ENCODE results near the gene ESRRB. TPM values are rescaled to one million over a fixed set of nuclear protein-coding genes. Genes with fewer than 3 reads are reported as not detected.

The ESRRB gene
- total RNA-seq, 1 donor from 2014 or later, result 0.25 TPM

DNA sequence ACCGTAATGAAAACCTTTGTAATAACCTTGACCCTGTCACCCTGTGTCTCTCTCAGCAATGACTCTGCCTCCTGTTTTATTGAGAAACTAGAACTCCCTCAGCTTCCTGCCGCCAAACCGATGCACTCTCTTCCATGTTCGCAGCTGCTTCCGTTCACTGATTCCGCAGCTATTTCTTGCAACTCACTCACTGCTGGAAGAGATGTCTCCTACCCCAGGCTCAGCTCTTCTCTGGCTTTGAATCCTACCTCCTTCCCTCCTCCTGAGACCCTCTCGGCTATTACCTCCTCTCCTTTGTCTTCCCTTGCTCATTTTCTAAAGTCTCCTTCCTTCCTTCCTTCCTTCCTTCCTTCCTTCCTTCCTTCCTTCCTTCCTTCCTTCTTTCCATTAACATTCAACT, 71.0 kb downstream of the ESRRB start:
- intact Hi-C loops (cut with micrococcal nuclease), result no loop called here

DNA sequence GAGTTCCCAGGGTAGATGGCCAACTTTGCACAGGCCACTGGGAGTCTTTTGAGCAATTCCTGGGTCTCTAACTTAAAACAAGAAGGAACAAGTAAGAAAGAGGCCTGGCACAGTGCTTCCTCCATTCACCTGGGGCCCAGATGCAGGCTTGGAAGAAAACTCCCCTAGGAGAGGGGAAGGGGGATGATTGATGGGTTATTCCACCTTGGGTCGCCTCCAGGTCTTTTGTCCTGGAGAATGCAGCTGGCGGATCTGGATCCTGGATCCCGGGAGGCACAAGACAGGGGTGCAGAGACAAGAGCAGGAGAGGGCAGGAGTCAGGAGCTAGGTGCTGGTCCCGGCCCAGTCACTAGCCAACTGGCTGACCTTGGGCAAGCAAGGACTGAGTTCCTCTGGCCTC, 74.5 kb downstream of the ESRRB start:
- intact Hi-C loops (cut with micrococcal nuclease), result no loop called here

DNA sequence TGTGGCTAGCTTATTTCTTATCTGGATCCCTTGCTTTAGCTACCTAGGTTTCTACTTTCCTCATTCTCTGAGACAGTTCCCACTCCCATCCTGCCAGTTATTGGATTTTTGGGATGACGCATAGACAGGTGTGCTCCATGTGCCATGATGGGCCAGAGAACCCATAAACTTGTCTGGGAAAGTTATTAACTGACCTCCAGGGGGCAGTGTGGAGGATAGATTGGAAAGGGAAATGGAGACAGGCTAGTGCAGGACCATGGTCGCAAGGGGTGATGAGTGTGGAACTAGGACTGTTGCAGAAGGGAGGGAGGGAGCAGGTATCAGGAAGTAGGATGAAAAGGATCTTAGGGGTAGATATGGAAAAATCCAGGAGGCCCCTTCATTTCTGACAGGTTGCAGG, 80.3 kb downstream of the ESRRB start:
- intact Hi-C loops (cut with micrococcal nuclease), result loop anchor here (5.0 kb wide), 1 partner anchor 191 kb away; no protein-coding TSS in a partner anchor

DNA sequence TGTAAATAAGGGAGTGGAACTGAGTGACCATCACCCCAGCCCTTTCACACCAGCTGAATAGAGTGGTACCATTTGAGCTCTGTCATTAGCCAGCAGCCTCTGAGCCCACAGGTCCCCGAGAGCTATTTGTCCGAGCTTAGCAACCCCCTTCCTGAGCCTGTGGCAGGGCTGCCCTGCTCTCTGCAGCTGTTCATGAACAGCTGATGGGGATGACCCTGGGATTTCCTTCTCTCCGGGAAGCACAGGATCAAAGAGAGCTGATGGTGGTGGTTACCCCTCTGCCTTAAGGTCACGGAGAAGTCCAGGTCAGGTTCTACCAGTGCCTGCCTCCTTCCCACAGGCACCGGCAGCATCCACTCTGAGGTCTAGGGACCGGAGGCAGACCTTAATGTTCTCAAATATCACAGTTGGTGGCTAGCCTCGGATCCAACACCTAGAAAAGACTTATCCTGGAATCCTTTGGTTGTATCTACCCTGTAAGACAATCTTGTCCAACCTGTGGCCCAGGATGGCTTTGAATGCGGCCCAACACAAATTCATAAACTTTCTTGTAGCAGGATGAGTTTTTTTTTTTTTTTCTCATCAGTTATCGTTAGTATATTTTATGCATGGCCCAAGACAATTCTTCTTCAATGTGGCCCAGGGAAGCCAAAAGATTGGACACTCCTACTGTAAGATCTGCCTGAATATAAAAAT, 81.1 kb downstream of the ESRRB start:
- intact Hi-C loops (cut with micrococcal nuclease), result loop anchor here (5.0 kb wide), 1 partner anchor 190 kb away; no protein-coding TSS in a partner anchor

DNA sequence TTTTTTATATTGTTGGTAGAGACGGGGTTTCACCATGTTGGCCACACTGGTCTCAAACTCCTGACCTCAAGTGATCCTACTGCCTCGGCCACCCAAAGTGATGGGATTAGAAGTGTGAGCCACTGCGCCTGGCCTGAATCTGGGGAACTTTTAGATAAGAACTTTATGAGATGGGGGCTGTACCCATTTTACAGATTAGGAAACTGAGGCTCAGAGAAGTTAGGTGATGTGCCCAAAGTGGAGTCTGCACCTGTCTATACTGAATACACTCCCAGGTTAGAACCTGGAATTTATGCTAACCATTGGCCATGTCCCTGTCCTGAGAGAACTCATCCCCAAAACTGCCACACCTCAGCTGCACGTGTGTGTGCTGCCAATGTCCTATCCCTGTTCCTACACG, 81.9 kb downstream of the ESRRB start:
- intact Hi-C loops (cut with micrococcal nuclease), result loop anchor here (5.0 kb wide), 1 partner anchor 189 kb away; no protein-coding TSS in a partner anchor

DNA sequence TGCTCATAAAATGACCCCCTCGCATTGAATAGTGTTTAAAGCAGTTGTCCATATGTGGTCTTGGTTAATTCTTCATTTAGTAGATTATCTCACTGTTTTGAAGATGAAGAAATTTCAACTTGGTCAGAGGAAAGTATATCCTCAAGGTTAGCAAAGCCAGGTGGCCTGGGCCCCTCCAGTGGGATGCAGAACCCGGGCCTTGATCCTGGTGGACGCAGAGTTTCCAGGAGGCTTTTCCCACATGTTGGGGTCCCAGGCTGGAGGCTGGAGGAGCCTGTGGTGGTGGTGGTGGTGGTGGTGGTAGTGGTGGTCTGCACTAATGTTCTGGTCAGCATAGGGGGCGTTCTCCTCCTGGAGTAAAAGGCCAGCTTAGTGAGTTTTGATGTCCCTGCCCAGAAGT, 85.9 kb downstream of the ESRRB start:
- intact Hi-C loops (cut with micrococcal nuclease), result no loop called here

DNA sequence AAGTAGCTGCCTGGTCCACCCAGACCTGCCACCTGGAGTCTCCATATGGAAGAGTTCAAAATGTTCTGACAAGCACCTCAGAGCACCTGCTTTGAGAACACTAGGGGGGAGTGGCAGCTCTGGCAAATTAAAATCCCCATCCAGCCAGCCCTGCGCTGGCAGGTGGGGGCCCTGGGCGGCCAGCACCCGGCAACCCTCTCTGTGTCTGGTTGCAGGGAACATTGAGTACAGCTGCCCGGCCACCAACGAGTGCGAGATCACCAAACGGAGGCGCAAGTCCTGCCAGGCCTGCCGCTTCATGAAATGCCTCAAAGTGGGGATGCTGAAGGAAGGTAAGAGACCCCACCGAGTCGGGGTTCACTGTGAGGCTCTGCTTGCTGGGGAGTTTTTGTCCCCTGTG, 86.4 kb downstream of the ESRRB start:
- intact Hi-C loops (cut with micrococcal nuclease), result no loop called here

DNA sequence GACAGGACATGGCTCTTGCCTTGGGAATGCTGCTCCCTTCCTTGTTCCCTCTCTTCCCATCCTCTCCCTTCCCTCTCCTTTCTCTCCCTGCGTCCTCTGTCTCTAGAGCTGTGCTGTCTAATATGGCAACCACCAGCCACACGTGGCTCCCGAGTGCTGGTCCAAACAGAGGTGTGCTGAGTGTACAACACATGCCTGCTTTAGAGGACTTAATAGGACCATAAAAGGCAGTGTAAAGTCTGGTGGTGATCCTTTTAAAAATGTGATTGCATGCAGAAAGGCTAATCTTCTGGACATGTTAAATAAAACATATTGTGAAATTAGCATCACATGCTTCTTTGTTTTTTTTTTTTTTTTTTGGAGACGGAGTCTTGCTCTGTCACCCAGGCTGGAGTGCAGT, 87.2 kb downstream of the ESRRB start:
- intact Hi-C loops (cut with micrococcal nuclease), result no loop called here

DNA sequence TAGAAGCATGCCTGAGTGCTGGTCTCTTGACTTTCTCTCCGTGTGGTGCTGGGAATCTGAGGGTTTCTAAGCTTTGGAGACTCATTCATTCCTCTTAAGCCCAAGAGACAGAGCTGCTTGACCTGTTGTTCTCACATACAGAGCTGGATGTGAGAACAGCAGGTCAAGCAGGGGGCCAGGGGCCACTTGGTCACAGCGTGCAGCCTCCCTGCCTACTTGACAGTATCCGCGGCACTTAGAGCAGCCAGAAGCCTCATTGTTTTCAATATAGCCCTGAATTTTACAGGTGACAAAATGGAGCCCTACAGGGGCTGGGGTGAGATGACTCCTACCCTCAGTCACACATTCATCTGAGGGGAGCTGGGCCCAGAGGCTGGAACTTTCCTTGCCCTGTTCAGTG, 88.9 kb downstream of the ESRRB start:
- intact Hi-C loops (cut with micrococcal nuclease), result no loop called here

DNA sequence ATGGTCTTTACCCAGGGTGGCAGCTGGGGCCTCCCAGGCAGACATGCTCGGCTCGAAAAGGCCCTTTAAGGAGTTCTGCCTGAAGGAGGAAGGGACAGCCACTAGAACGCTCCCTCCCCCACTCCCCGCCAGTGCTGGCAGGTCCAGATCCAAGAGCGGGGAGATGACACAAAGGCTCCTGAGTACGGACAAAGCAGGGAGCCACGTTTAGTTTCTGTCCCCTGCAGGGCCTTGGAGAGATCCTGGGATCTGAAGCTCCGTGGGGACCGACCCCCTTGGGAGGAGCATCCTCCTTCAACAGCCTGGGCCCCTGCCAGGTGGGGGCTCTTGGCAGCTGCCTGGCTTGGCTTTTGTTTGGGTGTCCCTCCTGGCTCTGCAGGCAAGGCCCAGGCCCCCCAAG, 89.7 kb downstream of the ESRRB start:
- intact Hi-C loops (cut with micrococcal nuclease), result no loop called here

DNA sequence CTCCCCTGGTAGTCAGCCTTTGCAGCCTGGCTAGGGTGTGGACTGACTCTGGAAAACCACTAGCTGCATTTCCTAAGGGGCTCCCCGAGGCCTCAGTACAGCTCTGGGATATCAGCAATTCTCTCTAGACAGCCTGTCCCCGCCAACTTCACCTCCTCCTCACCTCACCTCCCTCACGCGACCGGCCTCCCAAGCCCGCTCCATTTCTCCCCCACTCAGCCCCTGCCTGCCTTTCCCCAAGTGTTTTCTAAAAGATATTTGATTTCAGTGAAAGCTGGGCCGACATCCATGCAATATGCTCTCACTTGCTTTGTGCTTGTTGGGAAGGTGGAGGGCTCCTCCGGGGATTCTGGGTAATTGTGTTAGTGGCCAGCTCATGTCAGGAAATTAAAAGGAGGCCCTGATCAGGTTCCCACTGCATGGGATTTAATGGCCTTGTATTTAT, 91.8 kb downstream of the ESRRB start:
- intact Hi-C loops (cut with micrococcal nuclease), result no loop called here

DNA sequence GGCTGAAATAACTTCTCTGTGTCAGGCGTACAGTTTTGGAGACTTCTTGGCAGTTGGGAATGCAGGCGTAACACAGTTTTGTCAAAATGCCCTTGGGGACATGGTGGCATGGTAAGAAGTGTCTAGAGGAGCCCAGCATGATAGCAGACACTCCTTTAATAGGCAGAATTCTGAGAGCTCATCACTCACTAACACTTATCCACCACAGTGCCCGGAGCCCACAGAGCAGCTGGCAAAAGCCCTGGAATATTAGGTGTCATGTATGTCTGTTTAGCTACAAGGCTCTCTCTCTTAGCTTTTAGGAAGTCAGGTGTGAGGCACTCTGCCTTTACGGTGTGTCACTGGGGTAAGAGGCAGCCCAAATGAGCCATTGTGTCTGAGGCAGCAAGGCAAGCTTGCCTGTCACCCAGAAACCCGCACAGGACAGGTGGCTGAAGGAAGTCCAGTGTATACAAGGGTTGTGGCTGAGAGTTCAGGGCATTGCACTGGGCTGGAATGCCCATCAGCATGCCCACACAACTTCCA, 96.3 kb downstream of the ESRRB start:
- intact Hi-C loops (cut with micrococcal nuclease), result no loop called here

DNA sequence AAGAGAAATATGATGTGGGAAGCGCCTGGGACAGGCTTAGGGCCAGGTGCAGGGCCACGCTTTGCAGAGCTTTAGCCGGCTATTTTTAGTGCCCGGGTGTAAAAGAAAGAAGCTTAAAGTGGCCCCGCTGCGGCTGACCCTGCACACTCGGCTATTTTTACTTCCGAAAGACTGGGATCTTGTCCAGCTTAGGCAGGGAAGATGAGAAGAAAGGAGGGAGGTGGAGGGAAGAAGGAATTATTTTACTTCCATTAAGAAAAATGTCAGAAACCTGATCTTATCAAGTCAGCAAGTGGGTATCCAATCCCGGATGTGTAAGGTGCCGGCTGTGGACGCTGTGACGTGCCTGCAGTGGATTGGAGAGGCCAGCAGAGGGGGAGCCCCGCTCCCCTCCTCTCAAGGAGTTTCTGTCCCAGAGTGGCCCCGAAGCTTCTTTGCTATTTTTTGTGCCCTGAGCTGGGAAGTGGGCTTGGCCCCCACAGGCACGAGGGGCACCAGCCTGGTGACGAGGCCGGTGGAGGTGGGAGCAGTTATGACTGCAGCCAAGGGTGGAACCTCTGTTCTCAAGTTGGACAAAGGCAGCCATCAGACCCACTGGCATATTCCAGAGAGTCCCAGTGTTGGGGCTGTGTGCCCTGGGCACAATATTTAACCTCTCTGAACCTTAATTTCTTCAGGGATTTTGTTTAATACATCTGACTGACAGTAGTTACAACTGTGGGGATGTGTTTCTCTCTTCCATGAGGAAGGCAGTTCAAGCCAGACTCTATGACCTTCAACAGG, 97.7 kb downstream of the ESRRB start:
- intact Hi-C loops (cut with micrococcal nuclease), result no loop called here

DNA sequence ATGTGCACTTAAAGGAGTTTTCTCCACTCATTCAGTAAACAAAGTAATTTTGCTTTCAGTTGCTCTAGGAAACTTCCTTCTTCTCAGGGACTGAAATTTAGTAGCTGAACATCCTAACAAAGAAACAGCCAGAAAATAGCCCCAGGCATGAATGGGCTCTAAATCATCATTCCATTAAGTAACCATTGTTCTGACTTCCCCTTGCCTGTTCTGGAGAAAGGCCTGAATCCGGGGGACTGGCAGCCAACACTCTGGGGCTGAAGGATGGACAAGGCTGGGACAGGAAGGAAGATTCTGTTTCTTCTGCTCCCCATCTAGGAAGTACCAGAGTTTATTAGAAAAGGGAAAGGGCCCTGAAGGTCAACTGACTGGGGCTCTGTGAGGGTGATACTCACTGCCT, 104.5 kb downstream of the ESRRB start:
- intact Hi-C loops (cut with micrococcal nuclease), result no loop called here

DNA sequence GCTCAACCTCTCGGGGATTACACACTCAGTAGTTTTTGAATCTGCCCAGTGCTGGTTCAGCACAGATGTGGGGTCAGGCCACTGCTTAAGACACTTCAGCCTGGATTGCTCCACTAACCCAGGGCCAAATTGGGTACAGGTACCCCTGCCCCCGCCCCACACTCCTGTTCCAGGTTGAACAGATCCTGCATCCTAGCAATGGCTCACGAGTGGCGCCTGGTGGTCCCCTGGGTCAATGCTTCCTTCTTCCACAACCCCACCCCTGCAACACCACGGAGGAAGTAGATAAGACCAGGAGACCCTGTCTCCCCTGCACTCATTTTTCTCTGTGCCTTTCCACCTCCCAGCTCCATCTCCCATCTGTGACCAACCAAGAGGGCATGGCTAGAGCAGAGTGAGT, 108.4 kb downstream of the ESRRB start:
- intact Hi-C loops (cut with micrococcal nuclease), result no loop called here

DNA sequence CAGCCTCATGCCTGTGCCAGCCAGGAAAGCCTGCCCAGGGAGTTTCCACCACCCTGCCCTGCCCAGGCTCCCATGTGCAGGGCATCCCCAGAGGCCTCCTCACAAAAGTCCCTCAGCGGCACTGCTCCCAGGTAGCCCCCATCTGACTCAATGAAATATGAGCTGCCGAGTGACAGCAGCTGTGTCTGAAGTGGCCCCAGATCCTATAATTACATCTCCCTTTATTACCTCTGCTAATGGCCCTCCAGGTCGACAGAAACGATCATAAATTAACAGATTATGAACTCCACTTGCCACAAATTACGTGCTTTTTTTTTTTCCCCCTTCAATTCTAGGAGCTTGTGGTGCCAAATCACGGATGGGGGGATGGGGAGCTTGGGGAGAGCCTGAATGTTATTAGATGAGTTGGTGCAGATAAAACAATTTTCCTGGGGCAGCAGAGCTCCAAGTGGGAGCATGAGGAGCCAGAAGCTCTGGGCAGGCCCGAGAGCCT, 110.4 kb downstream of the ESRRB start:
- intact Hi-C loops (cut with micrococcal nuclease), result no loop called here

DNA sequence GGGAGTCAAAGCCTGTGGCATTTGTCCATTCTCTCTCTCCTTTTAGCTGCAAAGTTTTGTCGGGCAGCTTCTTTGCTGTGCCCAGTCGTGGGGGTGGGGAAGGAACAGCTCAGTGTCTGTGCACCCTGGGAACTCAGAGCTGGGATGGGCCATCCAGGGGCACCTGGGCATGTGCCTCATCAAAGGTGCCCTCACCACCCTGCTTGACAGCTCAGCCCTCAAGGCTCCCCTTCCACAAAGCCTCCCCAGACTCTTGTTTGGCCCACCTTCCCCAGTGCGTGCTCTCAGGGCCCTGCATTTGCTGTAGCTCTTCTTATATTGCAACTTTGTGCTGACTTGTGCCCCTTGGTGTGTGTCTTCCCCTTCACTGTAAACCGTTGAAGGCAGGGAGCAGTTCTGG, 112.6 kb downstream of the ESRRB start:
- intact Hi-C loops (cut with micrococcal nuclease), result no loop called here

DNA sequence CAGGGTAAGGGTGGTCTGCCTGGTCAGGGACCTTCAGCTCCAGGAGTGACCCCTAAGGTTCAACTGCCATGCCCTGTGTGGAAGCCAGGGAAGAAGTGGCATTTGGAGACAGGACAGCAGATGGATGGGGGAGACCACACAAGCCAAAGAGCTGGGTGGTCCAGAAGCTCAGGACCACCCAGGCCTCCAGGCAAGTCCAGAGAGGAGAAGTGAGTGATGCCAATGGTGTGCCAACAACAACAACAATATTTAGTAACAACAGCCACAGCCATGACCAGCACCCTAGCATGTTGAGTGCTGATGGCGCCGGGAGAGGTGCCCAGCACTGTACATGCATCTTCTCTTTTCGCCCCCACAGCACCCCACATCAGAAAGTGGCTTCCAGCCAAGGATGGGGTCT, 113.7 kb downstream of the ESRRB start:
- intact Hi-C loops (cut with micrococcal nuclease), result no loop called here

DNA sequence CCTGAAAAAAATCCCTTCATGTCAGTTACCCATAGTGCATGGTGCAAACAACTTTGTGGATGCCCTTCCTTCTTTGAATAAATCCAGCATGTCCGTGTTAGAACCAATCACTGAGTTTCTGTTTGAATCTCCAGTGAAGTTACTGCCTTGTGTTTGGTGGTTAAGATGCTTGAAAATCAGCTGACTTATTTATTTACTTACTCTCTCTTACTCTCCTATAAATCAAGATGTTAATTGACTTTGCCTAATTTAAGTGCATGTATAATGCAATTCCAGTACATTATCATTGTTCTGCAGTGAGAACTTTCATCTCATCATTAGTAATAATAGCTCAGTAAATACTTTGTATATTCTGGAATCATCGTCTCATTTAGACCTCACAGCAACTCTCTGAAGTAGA, 114.2 kb downstream of the ESRRB start:
- intact Hi-C loops (cut with micrococcal nuclease), result no loop called here

DNA sequence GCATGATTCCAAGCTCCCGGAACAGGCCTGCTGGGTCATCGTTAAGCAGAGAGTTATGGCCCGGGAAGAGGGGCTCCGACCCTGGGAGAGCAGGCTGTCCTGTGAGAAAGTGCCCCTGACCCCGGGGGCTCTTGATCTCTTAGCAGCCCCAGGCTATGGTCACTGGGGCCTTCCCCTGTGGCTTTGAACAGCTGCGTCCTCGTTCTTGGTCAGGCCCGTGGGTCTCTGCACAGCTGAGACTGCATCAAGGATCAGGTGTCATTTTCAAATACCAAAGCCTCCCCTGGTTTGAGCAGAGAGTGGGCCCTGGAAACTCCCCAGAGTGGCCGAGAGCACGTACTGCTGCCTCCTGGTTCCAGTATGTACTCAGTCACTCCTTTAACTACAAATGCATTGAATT, 114.8 kb downstream of the ESRRB start:
- intact Hi-C loops (cut with micrococcal nuclease), result no loop called here

DNA sequence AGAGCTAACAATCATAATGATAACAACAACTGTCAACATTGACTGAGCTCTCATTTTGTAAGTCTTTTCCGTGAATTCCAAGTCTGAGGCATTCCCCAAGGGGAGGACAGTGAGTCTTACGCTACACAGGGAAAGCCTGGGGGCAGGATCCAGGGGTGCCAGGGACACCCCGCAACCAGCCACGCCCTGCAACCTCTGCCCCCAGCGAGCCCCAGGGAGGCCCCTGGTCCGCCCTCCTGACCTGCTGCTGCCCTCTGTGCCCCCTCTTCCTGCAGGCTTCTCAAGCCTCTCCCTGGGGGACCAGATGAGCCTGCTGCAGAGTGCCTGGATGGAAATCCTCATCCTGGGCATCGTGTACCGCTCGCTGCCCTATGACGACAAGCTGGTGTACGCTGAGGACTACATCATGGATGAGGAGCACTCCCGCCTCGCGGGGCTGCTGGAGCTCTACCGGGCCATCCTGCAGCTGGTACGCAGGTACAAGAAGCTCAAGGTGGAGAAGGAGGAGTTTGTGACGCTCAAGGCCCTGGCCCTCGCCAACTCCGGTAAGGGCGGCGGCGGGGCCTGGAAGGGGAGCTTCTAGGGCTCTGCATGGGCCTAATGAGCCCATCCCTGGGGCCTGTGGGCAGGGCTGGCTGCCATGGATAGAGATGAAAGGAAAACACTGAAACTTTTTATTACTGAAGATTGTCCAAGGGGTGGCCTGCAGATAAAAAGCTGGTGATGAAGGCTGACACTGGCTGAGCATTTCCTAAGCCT, 115.4 kb downstream of the ESRRB start:
- intact Hi-C loops (cut with micrococcal nuclease), result no loop called here

DNA sequence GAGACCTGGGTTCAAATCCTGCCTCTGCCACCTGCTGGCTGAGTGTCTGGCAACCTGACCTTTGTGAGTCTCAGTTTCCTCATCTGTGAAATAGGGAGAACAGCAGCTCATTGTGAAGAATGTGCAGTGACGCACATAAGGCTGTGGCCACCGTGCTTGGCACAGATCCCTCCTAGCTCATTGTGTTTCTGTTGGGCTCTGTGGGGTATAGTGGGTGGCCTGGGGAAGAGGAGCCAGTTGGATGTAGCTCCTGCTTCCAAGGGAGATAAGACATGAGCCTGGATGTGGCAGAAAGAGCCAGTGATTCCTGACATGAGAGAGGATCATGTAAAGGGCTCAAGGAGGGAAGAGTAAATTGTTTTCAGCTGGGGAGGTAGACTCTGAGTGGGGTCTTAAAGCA, 120.0 kb downstream of the ESRRB start:
- intact Hi-C loops (cut with micrococcal nuclease), result no loop called here

All from T-helper 2 cell treated with Interferon-gamma antibody and Interleukin-4, amounts not matched to agents 100 ng/mL and 5 ng/mL, for 36 hours (primary cell).